GM19438 (cell line): ENCODE measurements around the gene RGS12.

Experiments
- ATAC-seq: cut with Tn5 transposase; IDR thresholded peaks from one replicate; pipeline ENCODE4 v1.9.1; 2021; ENCODE audit warnings: low read depth; ENCODE audit not compliant: unreplicated experiment

Gene RGS12

DNA sequence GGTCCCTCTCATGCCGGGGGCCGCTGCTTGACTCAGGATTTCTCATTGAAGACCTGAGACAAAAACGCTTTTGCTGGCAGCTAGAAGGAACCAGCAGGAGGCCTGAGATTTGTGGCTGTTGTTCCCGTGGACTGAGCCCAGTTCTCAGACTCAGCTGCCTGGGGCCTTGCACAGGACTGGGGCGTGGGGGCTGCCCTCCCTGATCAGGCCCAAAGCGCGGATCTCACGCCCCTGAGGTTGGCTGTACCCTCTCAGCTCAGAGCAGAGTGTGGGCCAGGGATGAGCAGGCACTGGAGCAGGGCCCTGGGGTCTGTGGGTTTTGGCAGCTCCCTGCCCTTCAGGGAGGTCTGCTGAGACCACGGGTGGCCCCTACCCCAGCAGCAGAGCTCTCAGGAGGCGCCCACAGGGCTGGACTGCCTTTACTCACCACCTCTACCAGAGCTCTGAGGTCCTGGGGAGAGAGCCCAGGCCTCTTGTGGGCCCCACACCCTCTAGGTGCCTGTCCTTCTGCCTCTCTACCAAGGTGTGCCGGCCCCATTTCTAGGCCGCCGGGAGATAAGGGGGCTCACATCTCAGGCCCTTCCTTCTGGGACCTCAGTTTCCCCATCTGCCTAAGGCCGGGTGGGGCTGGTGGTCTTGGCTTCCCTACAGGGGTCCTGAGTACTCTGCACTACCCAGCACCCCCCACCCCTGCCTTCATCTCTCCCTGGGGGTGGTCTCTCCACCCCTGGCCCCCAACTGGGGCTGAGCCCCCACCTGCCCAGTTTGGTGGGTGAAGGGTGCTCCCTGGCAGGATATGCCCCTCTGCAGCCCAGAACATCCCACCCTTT is 38.3 kb upstream of the RGS12 start:
- no peak for ATAC-seq

DNA sequence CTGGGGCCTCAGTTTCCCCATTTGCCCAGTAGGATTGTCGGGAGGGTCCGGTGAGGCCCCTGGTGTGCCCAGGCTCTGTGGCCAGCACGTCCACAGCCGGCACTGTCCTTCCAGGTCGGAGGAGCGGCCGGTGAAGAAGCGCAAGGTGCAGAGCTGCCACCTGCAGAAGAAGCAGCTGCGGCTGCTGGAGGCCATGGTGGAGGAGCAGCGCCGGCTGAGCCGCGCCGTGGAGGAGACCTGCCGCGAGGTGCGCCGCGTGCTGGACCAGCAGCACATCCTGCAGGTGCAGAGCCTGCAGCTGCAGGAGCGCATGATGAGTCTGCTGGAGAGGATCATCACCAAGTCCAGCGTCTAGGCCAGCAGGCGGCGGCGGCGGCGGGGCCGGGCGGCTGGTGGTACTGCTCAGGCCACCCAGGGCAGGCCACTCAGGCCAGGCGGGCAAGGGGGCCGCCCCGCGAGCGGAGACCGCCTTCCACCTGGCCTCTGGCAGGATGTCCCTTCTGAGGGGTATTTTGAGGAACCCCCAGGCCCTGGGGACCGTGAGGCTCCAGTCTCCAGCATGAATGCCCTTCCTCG is 37.1 kb upstream of the RGS12 start:
- no peak for ATAC-seq

- no peak for ATAC-seq
Observed at GRCh38 chr4:3256230-3257102, 36.4 kb upstream of the RGS12 start.

GRCh38 chr4:3257103-3257555 is 35.7 kb upstream of the RGS12 start:
- ATAC-seq: no peak

DNA sequence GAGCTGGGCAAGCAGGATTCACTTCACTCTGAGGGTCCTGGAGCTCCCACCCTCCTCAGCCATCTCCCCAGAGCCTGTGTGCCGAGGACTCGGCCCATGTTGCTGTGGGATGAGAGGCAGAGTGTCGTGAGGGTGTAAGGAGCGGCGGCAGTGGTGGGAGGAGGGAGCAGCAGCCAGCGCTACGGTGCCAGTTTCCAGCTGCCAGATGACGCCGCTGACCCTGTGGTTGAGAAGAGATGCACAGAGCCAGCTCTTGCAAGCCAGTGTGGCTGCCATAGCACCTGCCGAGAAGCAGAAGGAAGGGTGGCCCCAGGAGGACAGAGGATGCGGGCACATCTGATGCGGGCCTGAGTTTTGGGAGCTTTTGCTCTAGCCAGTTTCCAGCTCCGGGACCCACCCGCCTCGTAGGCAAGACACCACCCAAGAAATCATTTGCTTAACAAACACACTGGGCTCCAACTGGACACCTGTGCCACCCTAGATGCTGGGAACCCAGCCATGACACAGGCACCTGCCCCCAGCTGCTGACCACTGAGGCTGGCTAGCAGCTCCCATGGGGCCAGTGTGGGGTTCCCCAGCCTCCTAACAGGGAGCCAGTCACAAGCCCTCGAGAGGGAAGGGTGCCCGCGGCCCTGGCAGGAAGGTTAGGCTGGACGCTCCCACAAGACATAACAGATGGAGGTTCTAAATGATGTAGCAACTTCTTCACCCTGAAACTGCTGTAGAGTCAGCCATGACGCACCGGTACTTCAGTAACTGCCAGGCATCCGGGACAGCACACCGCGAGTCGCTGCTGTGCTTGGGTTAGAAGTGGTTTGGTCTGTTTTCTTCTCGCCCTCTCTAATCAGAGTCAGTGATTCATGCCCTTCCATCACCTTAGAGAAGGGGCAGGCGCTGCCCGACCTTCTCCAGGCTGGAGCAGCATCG is 35.0 kb upstream of the RGS12 start:
- ATAC-seq: no peak

DNA sequence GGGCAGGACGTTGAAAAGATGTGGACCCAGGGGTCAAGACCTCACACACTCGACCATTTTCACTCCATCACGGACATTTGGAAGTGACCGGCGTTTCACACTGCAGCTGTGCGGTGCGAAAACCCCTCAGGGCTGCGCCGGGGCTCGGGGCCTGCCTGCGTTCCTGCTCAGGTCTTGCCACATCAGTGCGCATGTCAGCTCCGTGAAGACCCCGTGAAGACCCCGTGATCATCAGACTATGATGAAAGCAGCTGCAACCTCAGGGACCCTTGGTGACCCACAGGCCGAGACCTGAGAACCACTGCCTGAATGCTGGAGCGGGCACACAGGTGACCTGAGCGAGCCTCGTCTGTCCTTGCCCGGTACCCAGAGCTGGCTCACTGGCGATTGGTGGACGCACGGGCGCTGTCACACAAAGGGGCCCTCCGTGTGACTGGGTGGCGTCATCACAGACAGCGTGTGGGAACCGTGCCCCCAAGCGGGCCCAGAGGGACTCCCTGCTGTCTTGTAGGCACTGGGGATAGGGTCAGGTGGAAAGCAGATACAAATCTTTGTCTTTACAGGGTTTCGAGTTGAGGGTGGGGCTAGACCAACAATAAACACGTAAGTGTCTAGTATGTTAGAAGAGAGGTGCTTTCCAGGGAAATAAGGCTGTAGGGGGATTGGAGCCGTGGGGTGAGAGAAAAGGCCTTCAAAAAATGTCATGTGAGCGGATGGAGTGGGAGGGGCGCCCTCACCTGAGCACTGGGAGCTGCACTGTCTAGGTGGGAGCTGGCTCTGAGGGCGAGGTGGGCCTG is 31.2 kb upstream of the RGS12 start:
- ATAC-seq: no peak

- ATAC-seq: no peak
Observed at GRCh38 chr4:3262208-3263052, 30.4 kb upstream of the RGS12 start.

DNA sequence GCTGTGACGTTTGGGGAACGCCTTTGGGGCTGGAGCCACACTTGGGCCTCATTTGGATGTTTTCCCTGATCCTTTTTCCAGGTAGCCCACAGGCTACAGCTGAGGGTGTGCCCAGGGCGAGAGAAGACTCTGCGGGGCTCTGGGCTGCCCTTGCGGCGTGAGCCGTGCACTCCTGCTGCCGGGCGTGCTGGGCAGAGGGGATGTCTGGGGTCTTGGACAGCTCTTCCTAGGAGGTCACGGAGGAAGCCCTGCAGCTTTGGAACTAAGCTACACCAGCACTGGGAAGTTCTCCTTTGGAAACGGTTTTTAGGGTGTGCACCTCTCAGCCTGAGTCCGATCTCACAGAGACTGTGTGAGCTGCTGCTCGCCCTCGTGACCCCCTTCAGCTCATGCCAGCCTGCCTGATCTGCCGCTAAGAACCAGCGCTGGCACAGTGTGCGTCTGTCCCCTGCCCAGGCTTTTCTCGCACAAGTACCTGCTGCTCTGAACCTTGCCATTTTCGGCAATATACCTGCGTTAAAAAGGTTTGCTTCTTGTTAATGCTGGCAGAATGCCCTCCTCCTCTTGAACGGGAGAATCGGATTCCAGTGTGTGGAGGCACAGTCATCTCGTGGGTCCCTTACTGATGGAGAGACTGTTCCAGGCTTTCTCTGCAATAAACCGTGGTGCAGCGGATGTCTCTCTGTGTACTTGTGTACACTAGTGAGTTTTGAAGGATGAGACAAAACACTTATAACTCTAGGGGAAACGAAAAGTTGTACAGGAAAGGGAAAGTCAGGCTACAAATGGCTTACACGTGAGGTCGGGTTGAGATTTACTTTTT is 29.6 kb upstream of the RGS12 start:
- no peak for ATAC-seq

- no peak for ATAC-seq
Observed at GRCh38 chr4:3263876-3264193, 29.0 kb upstream of the RGS12 start.

- ATAC-seq: no peak
Observed at GRCh38 chr4:3266076-3266475, 26.7 kb upstream of the RGS12 start.

GRCh38 chr4:3267576-3268394 is 25.0 kb upstream of the RGS12 start:
- no peak for ATAC-seq

DNA sequence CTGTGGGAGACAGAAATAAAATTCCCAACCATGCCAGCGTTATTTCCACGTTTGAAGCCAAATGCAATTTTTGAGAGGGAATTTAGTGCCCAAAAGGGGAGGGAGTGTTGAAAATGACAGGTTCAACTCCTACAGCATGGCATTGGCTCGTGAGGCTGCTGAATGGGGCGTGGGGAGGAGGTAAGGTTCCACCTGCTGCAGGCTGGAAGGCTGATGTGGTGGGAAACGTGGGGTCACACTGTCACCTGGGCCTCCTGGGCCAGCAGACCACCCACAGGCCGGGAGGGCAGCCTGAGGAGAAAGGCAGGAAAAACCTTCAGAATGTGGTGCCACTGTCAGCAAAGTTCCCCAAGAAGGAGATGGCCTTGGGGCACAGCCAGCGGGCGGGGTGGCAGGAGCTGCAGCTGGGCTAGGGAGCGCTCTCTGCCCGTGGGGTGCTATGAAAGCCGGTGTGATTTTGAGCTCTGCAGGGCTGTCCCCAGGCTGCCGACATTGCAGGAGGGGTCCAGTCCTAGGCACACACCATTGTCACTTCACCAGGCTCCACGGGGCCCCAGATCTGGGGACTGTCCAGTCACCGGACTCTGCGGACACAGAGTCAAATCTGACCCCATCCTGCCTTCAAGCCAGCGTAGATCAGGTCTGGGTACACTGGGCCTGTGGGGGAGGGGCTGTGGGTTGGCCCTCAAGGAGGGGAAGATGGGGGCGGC is 24.3 kb upstream of the RGS12 start:
- ATAC-seq: no peak

- ATAC-seq: no peak
Observed at GRCh38 chr4:3269105-3269927, 23.5 kb upstream of the RGS12 start.

- no peak for ATAC-seq
Observed at GRCh38 chr4:3269991-3270611, 22.7 kb upstream of the RGS12 start.

GRCh38 chr4:3271131-3271530 is 21.7 kb upstream of the RGS12 start:
- ATAC-seq: no peak
